Endothelial cell of umbilical vein (primary cell): ENCODE measurements around the gene RRP1. TPM values are rescaled to one million over a fixed set of nuclear protein-coding genes. Genes with fewer than 3 reads are reported as not detected.
A peak's percentile ranks its signal among the peaks of the same experiment; 100 is the strongest.

Source experiments
- BruUV-seq: library from RNA; stranded (reverse); fragments of 400-500 nt; replicated peaks from 2 replicates; lab custom pipeline; 2021; lab: Mats Ljungman, UMichigan
- CTCF ChIA-PET: fragments of 300-600, 350-600 bp; sonication (Branson Sonifier 250); formaldehyde crosslinking; loops from one replicate; lab custom pipeline; 2021; ENCODE audit warnings: antibody characterized with exemption, inconsistent platforms; lab: Charles Lee
- POLR2A ChIA-PET: fragments of 300-600, 350-600 bp; sonication (Branson Sonifier 250); formaldehyde crosslinking; loops from one replicate; lab custom pipeline; 2021; ENCODE audit warnings: antibody characterized with exemption, inconsistent platforms; lab: Charles Lee
- DNase-seq: peaks from one replicate; pipeline ENCODE4 v3.0.0-alpha.2; 2011; ENCODE audit warnings: low read depth, low spot score
- FAIRE-seq: peaks from 2 replicates; lab custom pipeline; 2011; peaks lifted over from hg19 to GRCh38; lab: Jason Lieb, UNC
- H2AFZ ChIP-seq: 2 replicates; pipeline ENCODE4 v1.6.0; 2012; ENCODE audit warnings: low read depth, low read length, control low read depth, inconsistent platforms
- H3K27ac ChIP-seq: 2 replicates; pipeline ENCODE4 v1.5.1; 2011; ENCODE audit warnings: low read depth, mild to moderate bottlenecking, control low read depth, low read length, moderate library complexity; ENCODE audit not compliant: insufficient read depth
- H3K27me3 ChIP-seq, 2 experiments: 2 replicates each; pipeline versions ENCODE4 v1.6.0 to v1.6.1; 2011; ENCODE audit warnings: low read length in 2 of 2, mixed read lengths in 1 of 2; ENCODE audit not compliant: control insufficient read depth in 2 of 2, insufficient read depth in 2 of 2
- H3K36me3 ChIP-seq, 2 experiments: 2 replicates in 1 of 2; 3 replicates in 1 of 2; pipeline ENCODE4 v1.5.1; 2011; ENCODE audit warnings: low read length in 2 of 2, mild to moderate bottlenecking in 1 of 2, moderate library complexity in 1 of 2; ENCODE audit not compliant: control insufficient read depth in 2 of 2, insufficient read depth in 2 of 2; ENCODE audit errors: extremely low read depth in 1 of 2
- H3K4me1 ChIP-seq: 3 replicates; pipeline ENCODE4 v1.5.1; 2011; ENCODE audit warnings: mild to moderate bottlenecking, low read length; ENCODE audit not compliant: control insufficient read depth, insufficient read depth; ENCODE audit errors: extremely low read depth
- H3K4me2 ChIP-seq: 2 replicates; pipeline ENCODE4 v1.6.1; 2011; ENCODE audit warnings: low read length, control low read depth, mixed read lengths; ENCODE audit not compliant: insufficient read depth
- H3K4me3 ChIP-seq, 3 experiments: fragments of 200-600 bp in 1 of 3; sonication (generic), shearing (Covaris generic) in 1 of 3; replicated peaks in 1 of 3; 2 replicates each; pipeline ENCODE4 v1.5.1; 2011 to 2016; ENCODE audit warnings: control low read depth in 3 of 3, low read length in 3 of 3, mild to moderate bottlenecking in 2 of 3, inconsistent platforms in 1 of 3, low read depth in 1 of 3, moderate library complexity in 1 of 3; ENCODE audit not compliant: insufficient read depth in 1 of 3
- H3K79me2 ChIP-seq: 2 replicates; pipeline ENCODE4 v1.6.0; 2012; ENCODE audit warnings: low read length, inconsistent platforms; ENCODE audit not compliant: control insufficient read depth, insufficient read depth
- H3K9ac ChIP-seq: replicated peaks from 2 replicates; pipeline ENCODE3; 2011; ENCODE audit warnings: low read length, control low read depth; ENCODE audit not compliant: insufficient read depth; ENCODE audit errors: extremely low read depth
- H3K9me1 ChIP-seq: replicated peaks from 3 replicates; pipeline ENCODE4 v1.6.0; 2011; ENCODE audit warnings: mild to moderate bottlenecking, low read length; ENCODE audit not compliant: control insufficient read depth, insufficient read depth; ENCODE audit errors: extremely low read depth
- H3K9me3 ChIP-seq: replicated peaks from 2 replicates; pipeline ENCODE4 v1.5.1; 2012; ENCODE audit warnings: low read length, inconsistent platforms; ENCODE audit not compliant: control insufficient read depth, insufficient read depth
- H4K20me1 ChIP-seq: replicated peaks from 2 replicates; pipeline ENCODE3; 2011; ENCODE audit warnings: mild to moderate bottlenecking, low read length; ENCODE audit not compliant: control insufficient read depth, insufficient read depth; ENCODE audit errors: extremely low read depth
- EZH2 ChIP-seq: IDR thresholded peaks from 2 replicates; pipeline ENCODE4 v1.6.1; 2012; ENCODE audit warnings: borderline replicate concordance, low read depth, mild to moderate bottlenecking, moderate library complexity, low read length, inconsistent platforms; ENCODE audit not compliant: severe bottlenecking
- FOS ChIP-seq: IDR thresholded peaks from 2 replicates; pipeline ENCODE4 v1.6.1; 2011; ENCODE audit warnings: mild to moderate bottlenecking, low read length, moderate library complexity, borderline replicate concordance; ENCODE audit not compliant: insufficient read depth
- GATA2 ChIP-seq: IDR thresholded peaks from 2 replicates; pipeline ENCODE4 v1.7.0; 2011; ENCODE audit warnings: low read depth, mild to moderate bottlenecking, moderate library complexity, mixed read lengths, low read length; ENCODE audit not compliant: insufficient read length, insufficient read depth
- JUN ChIP-seq: IDR thresholded peaks from 2 replicates; pipeline ENCODE4 v1.6.1; 2011; ENCODE audit warnings: borderline replicate concordance, low read depth; ENCODE audit not compliant: insufficient read length, insufficient read depth
- MAX ChIP-seq: IDR thresholded peaks from 2 replicates; pipeline ENCODE4 v1.6.1; 2011; ENCODE audit not compliant: insufficient read depth, insufficient read length
- MYC ChIP-seq: IDR thresholded peaks from one replicate; pipeline ENCODE4 v1.6.1; 2011; ENCODE audit warnings: mild to moderate bottlenecking, low read depth, low read length
- POLR2A ChIP-seq: IDR thresholded peaks from 2 replicates; pipeline ENCODE4 v1.6.1; 2012; ENCODE audit warnings: low read depth, mild to moderate bottlenecking, control low read depth, low read length
- POLR2AphosphoS5 ChIP-seq: IDR thresholded peaks from 2 replicates; pipeline ENCODE4 v1.6.1; 2012; ENCODE audit warnings: low read depth, mild to moderate bottlenecking, control low read depth, low read length, moderate library complexity; ENCODE audit not compliant: insufficient read depth
- dilution Hi-C: fragments of 300-500 bp; cut with MboI; formaldehyde crosslinking; loops from one replicate; pipeline ENCODE4 v1.15.0; 2019; ENCODE audit warnings: low sequenced_read_pairs; ENCODE audit not compliant: extremely low pct_ligation_motif_present
- intact Hi-C: fragments of 100-400 bp; cut with micrococcal nuclease; formaldehyde crosslinking; loops from one replicate; pipeline ENCODE4 v1.10.0; 2022
- polyA plus RNA-seq, 4 experiments: library from polyadenylated mRNA; depleted of rRNA in 3 of 4; stranded (reverse) in 3 of 4; unstranded in 1 of 4; fragments of >200 nt; gene quantifications; 2 replicates each; pipeline versions ENCODE4 v1.2.1 to v1.2.3, GENCODE V29; 2011 to 2012; ENCODE audit warnings: missing spikeins in 1 of 4
- total RNA-seq: library from RNA; stranded (reverse); gene quantifications from 2 replicates; pipeline ENCODE4 v1.2.3, GENCODE V29; 2021
- TF ChIP-seq, protein P1 (sequence below), 2 donors: IDR thresholded peaks; 1 replicate in 1 of 2; 2 replicates in 1 of 2; pipeline ENCODE4 v1.5.1; 2011; ENCODE audit warnings: low read length in 2 of 2, mild to moderate bottlenecking in 2 of 2, moderate library complexity in 2 of 2, control low read depth in 1 of 2, inconsistent platforms in 1 of 2, low read depth in 1 of 2; ENCODE audit not compliant: insufficient read depth in 1 of 2; ENCODE audit errors: extremely low read depth in 1 of 2

Gene RRP1
- total and polyA plus RNA-seq, 2 donors (not counting 3 experiments of a cell fraction or from before 2014, with no cell fraction given): 15.2 to 36.3 TPM

DNA sequence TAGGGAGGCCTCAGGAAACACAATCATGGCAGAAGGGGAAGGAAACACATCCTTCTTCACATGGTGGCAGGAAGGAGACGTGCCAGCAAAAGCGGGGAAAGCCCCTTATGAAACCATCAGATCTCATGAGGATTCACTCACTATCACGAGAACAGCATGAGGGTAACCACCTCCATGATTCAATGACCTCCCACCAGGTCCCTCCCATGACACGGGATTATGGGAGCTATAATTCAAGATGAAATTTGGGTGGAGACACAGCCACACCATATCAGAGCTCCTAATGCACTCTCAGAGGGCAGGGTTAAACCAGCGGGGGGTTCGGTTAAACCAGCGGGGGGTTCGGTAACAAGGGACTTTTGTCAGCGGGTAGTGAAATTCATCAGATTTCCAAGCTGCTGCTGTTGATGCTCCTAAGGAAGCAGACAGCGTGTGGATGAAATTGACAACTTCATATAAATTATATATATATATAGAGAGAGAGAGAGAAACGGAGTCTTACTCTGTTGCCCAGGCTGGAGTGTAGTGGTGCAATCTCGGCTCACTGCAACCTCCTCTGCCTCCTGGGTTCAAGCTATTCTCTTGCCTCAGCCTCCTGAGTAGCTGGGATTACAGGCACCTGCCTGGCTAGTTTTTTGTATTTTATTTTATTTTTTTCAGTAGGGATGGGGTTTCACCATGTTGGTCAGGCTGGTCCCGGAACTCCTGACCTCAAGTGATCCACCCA is 17.5 kb upstream of the RRP1 start:
- CTCF ChIA-PET: interaction anchor here (1.3 kb wide), 1 partner anchor 45 kb away, joined by 3 read pairs; no protein-coding TSS in a partner anchor
- no peaks in the 10 kb centered on the region for H3K9me3 ChIP-seq
- no peaks in the 10 kb centered on the region for H4K20me1 ChIP-seq
- TF ChIP-seq JUN (no peak), POLR2A (no peak), EZH2 (no peak)
- intact Hi-C loops (loop anchor here (10.0 kb wide), 1 partner anchor 107 kb away; no protein-coding TSS in a partner anchor), dilution Hi-C loops (no loop called here)
- no peak overlapping the region for H2AFZ ChIP-seq
- H3K4me3 ChIP-seq: no peak overlapping the region
- H3K27ac ChIP-seq: no peak overlapping the region
- no peak overlapping the region for H3K4me2 ChIP-seq
- H3K4me1 ChIP-seq: peaks cover 17% of the 10 kb centered on the region
- H3K79me2 ChIP-seq: peaks cover 18% of the 10 kb centered on the region
- H3K27me3 ChIP-seq: no peaks in the 10 kb centered on the region
- H3K9me1 ChIP-seq: no peaks in the 10 kb centered on the region
- peaks cover 3 to 10% of the 10 kb centered on the region in 2 experiments for H3K36me3 ChIP-seq
- no peak for FAIRE-seq
- no TSS peak for BruUV-seq
- peak; percentile 15 for DNase-seq
- H3K9ac ChIP-seq: no peak overlapping the region
- POLR2A ChIA-PET: no interaction called here

DNA sequence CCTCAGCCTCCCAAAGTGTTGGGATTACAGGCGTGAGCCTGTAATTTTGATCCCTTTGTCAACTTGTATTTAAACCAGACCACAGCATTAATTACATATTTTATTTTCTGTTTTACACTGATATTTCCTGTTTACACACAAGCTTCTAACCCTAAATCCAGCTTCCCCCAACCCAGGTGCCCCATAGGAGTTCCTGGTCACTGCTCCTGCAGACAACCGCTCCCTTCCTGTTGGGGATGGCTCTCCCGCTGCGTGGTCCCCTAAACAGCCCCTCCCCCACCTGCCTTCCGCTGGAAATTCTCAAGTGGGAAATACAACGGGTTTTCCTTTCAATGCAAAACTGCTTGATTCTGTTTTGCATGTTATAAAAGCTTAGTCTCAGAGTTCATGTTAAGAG is 17.0 kb upstream of the RRP1 start:
- Histone ChIP-seq H3K9me1 (no peaks in the 10 kb centered on the region), H3K9ac (no peak overlapping the region), H3K27ac (no peak overlapping the region), H3K36me3 (peaks cover 3 to 10% of the 10 kb centered on the region in 2 experiments), H3K4me2 (no peak overlapping the region), H3K4me1 (peaks cover 17% of the 10 kb centered on the region), H4K20me1 (no peaks in the 10 kb centered on the region), H3K79me2 (peaks cover 18% of the 10 kb centered on the region), H2AFZ (no peak overlapping the region), H3K4me3 (no peak overlapping the region), H3K27me3 (no peaks in the 10 kb centered on the region), H3K9me3 (no peaks in the 10 kb centered on the region)
- TF ChIP-seq POLR2A (no peak), MAX (no peak), JUN (no peak), FOS (no peak), POLR2AphosphoS5 (no peak), EZH2 (no peak), MYC (no peak), GATA2 (no peak)
- TF ChIP-seq, protein P1, sequence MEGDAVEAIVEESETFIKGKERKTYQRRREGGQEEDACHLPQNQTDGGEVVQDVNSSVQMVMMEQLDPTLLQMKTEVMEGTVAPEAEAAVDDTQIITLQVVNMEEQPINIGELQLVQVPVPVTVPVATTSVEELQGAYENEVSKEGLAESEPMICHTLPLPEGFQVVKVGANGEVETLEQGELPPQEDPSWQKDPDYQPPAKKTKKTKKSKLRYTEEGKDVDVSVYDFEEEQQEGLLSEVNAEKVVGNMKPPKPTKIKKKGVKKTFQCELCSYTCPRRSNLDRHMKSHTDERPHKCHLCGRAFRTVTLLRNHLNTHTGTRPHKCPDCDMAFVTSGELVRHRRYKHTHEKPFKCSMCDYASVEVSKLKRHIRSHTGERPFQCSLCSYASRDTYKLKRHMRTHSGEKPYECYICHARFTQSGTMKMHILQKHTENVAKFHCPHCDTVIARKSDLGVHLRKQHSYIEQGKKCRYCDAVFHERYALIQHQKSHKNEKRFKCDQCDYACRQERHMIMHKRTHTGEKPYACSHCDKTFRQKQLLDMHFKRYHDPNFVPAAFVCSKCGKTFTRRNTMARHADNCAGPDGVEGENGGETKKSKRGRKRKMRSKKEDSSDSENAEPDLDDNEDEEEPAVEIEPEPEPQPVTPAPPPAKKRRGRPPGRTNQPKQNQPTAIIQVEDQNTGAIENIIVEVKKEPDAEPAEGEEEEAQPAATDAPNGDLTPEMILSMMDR (IDR thresholded peaks at IDR 0.05; ENCODE audit: extremely low read depth in 1 of 2, insufficient read depth in 1 of 2, low read depth in 1 of 2, low read length in 2 of 2): no peak
- BruUV-seq: no TSS peak
- no peak for FAIRE-seq
- CTCF ChIA-PET: no interaction called here
- intact Hi-C loops (loop anchor here (10.0 kb wide), 1 partner anchor 108 kb away; no protein-coding TSS in a partner anchor), dilution Hi-C loops (no loop called here)
- POLR2A ChIA-PET: no interaction called here
- no peak for DNase-seq
